ENCODE measurements around the gene RBMS1.
A peak's percentile ranks its signal among the peaks of the same experiment; 100 is the strongest.

DNA sequence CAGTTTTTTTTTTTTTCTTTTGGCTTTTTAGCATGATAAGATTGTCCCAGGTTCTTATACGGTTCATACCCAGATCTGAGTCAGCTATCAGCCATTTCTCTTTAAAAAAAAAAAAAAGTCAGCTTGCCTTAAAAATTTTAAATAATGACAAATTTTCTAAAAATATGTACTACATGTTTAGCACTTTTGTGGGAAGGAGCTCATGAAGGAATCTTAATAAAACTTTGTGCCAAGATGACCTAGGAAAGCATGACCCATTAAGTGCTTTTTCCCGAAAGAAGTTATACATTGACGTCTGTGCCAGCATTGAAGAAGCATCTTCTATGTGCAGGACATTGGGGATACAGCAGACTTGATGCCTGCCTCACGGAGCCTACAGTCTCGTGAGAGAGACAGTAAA, 4.5 kb upstream of the RBMS1 start:
- TF ChIP-seq, protein P1, sequence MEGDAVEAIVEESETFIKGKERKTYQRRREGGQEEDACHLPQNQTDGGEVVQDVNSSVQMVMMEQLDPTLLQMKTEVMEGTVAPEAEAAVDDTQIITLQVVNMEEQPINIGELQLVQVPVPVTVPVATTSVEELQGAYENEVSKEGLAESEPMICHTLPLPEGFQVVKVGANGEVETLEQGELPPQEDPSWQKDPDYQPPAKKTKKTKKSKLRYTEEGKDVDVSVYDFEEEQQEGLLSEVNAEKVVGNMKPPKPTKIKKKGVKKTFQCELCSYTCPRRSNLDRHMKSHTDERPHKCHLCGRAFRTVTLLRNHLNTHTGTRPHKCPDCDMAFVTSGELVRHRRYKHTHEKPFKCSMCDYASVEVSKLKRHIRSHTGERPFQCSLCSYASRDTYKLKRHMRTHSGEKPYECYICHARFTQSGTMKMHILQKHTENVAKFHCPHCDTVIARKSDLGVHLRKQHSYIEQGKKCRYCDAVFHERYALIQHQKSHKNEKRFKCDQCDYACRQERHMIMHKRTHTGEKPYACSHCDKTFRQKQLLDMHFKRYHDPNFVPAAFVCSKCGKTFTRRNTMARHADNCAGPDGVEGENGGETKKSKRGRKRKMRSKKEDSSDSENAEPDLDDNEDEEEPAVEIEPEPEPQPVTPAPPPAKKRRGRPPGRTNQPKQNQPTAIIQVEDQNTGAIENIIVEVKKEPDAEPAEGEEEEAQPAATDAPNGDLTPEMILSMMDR (IDR thresholded peaks at IDR 0.05), result no peak
- TF ChIP-seq POLR2A (IDR thresholded peaks at IDR 0.05) (no peak), EP300 (IDR thresholded peaks at IDR 0.05) (no peak), POLR2AphosphoS5 (IDR thresholded peaks at IDR 0.05) (peak in 1 of 4 donors; percentile 15)

Data from sigmoid colon (tissue), 4 donors.